Activated T-cell treated with anti-CD3 and anti-CD28 coated beads for 1 hour (primary cell): Measurements from ENCODE around the gene RAB11FIP5.
"Not testable (repeated sequence)": the region's sequence is repeated elsewhere in the genome, so short reads cannot be mapped to it uniquely, and the experiment has no call there.

ENCODE experiments used
- DNase-seq: peaks from one replicate; pipeline ENCODE4 v3.0.0-alpha.2; 2020; ENCODE audit warnings: low read depth

Gene RAB11FIP5, protein sequence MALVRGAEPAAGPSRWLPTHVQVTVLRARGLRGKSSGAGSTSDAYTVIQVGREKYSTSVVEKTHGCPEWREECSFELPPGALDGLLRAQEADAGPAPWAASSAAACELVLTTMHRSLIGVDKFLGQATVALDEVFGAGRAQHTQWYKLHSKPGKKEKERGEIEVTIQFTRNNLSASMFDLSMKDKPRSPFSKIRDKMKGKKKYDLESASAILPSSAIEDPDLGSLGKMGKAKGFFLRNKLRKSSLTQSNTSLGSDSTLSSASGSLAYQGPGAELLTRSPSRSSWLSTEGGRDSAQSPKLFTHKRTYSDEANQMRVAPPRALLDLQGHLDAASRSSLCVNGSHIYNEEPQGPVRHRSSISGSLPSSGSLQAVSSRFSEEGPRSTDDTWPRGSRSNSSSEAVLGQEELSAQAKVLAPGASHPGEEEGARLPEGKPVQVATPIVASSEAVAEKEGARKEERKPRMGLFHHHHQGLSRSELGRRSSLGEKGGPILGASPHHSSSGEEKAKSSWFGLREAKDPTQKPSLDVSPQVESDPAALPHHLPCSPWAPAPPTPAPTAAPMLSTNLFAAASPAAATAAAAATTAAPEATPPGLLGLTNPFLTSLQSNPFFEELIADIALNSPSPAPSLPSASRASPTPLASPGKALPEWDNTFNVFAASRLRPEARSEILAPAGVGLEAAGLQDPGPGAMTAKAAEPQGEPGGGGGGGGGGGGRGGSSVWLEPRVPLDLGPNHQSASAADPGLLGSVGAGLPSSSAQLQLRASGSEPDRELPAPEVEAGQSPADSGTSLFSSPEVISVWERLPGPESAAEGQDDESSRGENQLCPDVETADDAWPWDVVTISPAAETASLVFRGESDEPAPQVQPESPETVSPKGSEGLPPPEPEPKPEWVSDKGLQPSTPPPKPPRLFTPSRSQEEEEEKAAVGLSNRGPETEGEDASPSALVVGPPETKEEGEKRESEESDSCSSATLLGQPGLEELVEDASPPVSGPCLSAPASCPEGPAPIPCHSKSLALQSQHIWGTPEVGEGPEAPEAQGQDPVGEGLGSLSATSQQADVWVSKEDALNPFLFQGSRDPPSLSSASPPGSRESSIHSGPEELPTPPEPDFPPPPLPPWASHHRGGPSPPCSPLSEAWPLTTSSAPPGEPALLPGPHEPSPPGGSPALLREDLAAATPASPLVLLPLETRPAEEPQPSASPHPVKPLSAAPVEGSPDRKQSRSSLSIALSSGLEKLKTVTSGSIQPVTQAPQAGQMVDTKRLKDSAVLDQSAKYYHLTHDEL (N-terminal part only)

GRCh38 chr2:73112913-73113854 is at the start of gene RAB11FIP5:
RAB11FIP5 (minus strand) TSS chr2:73112948; CDS start chr2:73112777, 171 bp downstream.
- DNase-seq = peak; percentile 71

DNA sequence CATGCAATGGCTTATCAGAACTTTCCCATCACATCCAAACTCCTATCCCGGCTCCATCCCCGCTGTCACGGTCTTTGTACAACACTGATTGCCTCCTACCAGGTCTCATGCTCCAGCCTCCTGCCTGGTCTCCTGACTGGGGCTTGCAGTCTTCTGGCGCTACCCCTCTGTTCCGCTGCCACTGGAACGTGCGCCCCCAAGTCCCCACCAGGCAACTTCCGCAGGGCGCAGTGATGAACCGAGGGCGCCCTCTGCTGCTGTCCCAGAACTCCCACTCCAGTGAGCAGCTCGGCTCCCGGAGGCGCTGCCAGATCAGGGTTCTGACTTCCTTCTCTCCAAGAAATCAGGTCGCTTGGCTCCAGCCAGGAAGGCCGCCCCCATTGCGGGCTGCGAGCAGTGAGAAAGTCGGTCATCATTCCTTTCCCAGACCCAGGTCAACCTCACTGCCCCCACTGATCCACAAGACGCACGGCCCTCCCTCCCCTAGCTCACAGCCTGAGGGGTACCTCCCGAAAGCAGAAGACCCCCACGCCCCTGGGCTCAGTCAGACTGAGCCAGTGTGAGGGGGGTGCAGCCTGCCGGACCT is 43.9 kb upstream of the RAB11FIP5 start:
- DNase-seq = no peak

GRCh38 chr2:73142937-73143336 is 30.2 kb upstream of the RAB11FIP5 start:
- DNase-seq = no peak

GRCh38 chr2:73141896-73142295 is 29.1 kb upstream of the RAB11FIP5 start:
- DNase-seq = no peak

DNA sequence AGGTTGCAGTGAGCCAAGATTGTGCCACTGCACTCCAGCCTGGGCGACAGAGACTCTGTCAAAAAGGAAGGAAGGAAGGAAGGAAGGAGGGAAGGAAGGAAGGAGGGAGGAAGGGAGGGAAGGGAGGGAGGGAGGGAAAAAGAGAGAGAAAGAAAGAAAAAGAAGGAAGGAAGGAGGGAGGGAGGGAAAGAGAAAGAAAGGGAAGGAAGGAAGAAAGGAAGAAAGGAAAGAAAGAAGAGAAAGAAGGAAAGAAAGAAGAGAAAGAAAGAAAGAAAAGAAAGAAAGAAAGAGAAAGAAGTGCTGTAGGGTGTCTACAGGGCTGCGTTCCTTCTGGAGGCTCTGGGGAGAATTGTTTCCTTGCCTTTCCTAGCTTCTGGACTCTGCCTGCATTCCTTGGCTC is 22.5 kb upstream of the RAB11FIP5 start:
- no peak for DNase-seq

DNA sequence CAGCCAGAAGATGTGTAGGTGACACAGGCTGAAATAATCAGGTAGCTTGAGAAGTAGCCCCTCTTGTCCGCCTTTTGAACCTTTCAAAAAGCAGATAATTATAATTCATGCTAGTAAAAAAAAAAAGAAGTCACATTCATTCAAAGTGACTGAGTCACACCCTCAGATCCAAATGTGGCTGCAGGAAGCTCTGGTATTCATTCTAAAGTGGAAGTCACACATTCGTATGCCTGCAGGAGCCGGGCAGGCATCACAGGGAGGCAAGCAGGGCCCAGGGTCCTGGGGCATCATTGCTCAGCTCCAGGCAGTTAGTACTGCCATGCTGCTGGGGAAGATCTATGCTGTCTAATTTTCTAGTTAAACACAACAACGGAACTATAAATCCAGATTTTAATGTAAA is 21.7 kb upstream of the RAB11FIP5 start:
- DNase-seq = no peak

DNA sequence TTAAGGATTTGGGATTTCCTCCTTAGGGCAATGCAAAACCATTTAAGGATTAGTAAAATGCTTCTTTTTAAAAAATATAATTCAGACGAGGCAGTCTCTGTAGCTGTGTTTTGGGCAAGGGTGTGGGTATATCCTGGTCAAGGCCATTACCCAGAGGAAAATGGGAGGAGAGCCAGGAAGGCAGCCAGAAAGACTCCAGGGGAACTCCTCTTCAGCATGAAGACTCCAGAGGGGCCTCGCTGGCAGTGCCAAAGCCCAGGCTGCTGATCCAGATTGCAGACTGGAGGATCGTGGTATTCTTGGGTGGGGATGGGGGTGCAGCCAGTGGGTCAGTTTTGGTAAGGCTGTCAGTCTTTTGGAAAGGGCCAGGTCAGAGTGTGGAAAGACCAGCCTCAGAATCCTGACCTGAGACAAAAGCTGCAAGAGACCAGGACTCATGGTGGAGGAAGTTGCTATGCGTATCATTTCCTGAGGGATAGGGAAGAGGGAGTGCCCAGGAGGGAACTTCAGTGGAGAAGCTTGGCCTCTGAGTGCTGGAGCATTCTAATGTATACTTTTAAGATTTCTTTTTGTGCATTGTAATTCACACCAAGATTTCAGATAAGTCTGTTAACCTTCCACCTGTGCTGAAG is 20.9 kb upstream of the RAB11FIP5 start:
- DNase-seq = no peak

- no peak for DNase-seq
Observed at GRCh38 chr2:73131807-73132206, 19.1 kb upstream of the RAB11FIP5 start.

DNA sequence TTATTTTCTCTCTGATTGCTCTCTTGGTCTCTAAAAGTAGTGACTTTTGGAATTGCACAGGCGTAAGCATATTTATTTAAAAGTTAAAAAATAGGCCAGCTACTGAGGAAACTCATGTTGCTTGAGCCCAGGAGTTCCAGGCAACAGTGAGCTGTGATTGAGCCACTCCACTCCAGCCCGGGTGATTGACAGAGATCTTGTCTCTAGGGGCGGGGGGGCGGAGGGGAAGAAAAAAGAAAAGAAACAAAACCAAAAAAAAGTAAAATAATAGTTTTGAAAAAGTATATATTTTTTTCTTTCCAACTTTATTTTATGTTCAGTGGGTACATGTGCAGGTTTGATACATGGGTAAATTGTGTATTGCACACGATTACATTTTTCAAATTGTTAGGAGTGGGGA is 18.0 kb upstream of the RAB11FIP5 start:
- no peak for DNase-seq

- DNase-seq = no peak
Observed at GRCh38 chr2:73128841-73129535, 16.2 kb upstream of the RAB11FIP5 start.

DNA sequence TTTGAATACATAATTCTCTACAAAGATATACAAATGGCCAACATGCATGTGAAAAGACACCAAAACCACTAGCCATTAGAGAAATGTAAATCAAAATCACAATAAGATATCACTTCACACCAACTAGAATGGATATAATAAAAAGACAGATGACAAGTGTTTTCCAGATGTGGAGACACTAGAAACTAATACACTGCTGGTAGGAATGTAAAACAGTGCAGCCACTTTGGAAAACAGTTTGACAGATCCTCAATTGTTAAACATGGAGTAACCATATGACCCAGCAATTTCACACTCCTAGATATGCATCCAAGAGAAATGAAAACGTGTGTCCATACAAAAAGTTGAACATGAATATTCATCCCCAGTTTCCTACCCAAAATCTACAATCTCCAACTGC is 9.8 kb upstream of the RAB11FIP5 start:
- no peak for DNase-seq

DNA sequence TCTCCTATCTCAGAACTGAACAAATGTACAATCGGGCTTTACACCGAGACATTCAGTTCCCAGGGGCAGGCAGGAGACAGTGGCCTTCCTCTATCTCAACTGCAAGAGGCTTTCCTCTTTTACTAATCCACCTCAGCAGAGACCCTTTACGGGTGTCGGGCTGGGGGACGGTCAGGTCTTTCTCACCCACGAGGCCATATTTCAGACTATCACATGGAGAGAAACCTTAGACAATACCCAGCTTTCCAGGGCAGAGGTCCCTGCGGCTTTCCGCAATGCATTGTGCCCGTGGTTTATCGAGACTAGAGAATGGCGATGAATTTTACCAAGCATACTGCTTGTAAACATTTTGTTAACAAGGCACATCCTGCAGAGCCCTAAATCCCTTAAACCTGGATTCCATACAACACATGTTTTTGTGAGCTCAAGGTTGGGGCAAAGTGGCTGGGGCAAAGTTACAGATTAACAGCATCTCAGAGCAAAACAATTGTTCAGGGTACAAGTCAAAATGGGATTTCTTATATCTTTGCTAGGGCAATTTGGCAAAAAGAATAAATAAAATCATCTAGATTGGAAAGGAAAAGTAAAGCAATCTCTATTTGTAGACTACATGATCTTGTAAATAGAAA is 7.0 kb upstream of the RAB11FIP5 start:
- not testable (repeated sequence) for DNase-seq

DNA sequence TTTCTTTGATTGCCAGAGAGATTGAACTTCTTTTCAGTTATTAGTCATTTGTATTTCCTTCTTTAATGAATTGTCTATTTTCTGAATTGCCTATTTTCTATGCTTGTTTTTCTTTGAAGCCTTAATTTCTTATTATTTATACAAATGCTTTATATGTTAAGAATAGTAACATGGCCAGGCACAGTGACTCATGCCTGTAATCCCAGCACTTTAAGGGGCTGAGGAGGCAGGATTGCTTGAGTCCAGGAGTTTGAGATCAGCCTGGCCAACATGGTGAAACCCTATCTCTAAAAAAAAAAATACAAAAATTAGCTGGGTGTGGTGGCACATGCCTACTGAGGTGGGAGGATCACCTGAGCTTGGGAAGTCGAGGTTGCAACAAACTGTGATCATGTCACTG is 4.7 kb upstream of the RAB11FIP5 start:
- no peak for DNase-seq

GRCh38 chr2:73116182-73116960 is 3.6 kb upstream of the RAB11FIP5 start:
- DNase-seq = no peak

- no peak for DNase-seq
Observed at GRCh38 chr2:73114273-73114867, 1.6 kb upstream of the RAB11FIP5 start.

- peak; percentile 6 for DNase-seq
Observed at GRCh38 chr2:73112026-73112912, 479 bp downstream of the RAB11FIP5 start.
